ENCODE results near the gene GDAP2.

GRCh38 chr1:117834416-117834815, 95.0 kb downstream of the GDAP2 start:
- TF ChIP-seq, protein P1, sequence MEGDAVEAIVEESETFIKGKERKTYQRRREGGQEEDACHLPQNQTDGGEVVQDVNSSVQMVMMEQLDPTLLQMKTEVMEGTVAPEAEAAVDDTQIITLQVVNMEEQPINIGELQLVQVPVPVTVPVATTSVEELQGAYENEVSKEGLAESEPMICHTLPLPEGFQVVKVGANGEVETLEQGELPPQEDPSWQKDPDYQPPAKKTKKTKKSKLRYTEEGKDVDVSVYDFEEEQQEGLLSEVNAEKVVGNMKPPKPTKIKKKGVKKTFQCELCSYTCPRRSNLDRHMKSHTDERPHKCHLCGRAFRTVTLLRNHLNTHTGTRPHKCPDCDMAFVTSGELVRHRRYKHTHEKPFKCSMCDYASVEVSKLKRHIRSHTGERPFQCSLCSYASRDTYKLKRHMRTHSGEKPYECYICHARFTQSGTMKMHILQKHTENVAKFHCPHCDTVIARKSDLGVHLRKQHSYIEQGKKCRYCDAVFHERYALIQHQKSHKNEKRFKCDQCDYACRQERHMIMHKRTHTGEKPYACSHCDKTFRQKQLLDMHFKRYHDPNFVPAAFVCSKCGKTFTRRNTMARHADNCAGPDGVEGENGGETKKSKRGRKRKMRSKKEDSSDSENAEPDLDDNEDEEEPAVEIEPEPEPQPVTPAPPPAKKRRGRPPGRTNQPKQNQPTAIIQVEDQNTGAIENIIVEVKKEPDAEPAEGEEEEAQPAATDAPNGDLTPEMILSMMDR (IDR thresholded peaks at IDR 0.05; ENCODE audit: extremely low read depth in 1 of 2, insufficient read depth in 1 of 2, low read depth in 1 of 2, low read length in 2 of 2): no peak
- TF ChIP-seq POLR2A (IDR thresholded peaks at IDR 0.05; ENCODE audit: low read depth, low read length) (no peak), GATA2 (IDR thresholded peaks at IDR 0.05; ENCODE audit: insufficient read depth, insufficient read length, low read depth, low read length) (no peak), JUN (IDR thresholded peaks at IDR 0.05; ENCODE audit: borderline replicate concordance, insufficient read depth, insufficient read length, low read depth) (no peak), EZH2 (IDR thresholded peaks at IDR 0.05; ENCODE audit: borderline replicate concordance, low read depth, low read length, severe bottlenecking) (no peak)

Data from endothelial cell of umbilical vein (primary cell).